ENCODE data around the gene TMPRSS11A. TPM values are rescaled to one million over a fixed set of nuclear protein-coding genes. Genes with fewer than 3 reads are reported as not detected.

The TMPRSS11A gene
- total RNA-seq, 1 donor from 2014 or later = not detected

DNA sequence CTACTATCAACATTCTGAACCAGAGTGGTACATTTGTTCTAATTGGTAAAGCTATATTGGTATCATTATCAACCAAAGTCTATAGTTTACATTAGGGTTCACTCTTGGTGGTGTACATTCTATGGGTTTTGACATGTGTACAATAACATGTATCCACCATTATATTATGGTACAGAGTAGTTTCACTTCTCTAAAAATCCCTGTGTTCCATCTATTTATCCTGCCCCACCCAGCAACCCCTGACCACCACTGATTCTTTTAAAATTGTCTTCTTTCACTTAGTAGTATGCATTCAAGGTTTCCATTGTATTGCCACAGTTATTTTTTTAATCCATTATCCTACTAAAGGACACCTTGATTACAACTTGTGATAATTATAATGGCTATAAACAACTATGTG, 64.2 kb downstream of the TMPRSS11A start:
- H3K27me3 Mint-ChIP-seq (ENCODE audit: unreplicated experiment) = no peaks in the 10 kb centered on the region
- no peaks in the 10 kb centered on the region for H3K9me3 Mint-ChIP-seq (ENCODE audit: unreplicated experiment)
- H3K4me1 Mint-ChIP-seq (ENCODE audit: low read depth, unreplicated experiment) = no peaks in the 10 kb centered on the region
- H3K4me3 Mint-ChIP-seq (ENCODE audit: unreplicated experiment) = no peak overlapping the region
- no peak overlapping the region for H3K27ac Mint-ChIP-seq (ENCODE audit: unreplicated experiment)
- TF ChIP-seq, protein P1, sequence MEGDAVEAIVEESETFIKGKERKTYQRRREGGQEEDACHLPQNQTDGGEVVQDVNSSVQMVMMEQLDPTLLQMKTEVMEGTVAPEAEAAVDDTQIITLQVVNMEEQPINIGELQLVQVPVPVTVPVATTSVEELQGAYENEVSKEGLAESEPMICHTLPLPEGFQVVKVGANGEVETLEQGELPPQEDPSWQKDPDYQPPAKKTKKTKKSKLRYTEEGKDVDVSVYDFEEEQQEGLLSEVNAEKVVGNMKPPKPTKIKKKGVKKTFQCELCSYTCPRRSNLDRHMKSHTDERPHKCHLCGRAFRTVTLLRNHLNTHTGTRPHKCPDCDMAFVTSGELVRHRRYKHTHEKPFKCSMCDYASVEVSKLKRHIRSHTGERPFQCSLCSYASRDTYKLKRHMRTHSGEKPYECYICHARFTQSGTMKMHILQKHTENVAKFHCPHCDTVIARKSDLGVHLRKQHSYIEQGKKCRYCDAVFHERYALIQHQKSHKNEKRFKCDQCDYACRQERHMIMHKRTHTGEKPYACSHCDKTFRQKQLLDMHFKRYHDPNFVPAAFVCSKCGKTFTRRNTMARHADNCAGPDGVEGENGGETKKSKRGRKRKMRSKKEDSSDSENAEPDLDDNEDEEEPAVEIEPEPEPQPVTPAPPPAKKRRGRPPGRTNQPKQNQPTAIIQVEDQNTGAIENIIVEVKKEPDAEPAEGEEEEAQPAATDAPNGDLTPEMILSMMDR (IDR thresholded peaks at IDR 0.05; ENCODE audit: partially characterized antibody, unreplicated experiment) = no peak
- no peaks in the 10 kb centered on the region for H3K36me3 Mint-ChIP-seq (ENCODE audit: unreplicated experiment)
- no peak for DNase-seq

DNA sequence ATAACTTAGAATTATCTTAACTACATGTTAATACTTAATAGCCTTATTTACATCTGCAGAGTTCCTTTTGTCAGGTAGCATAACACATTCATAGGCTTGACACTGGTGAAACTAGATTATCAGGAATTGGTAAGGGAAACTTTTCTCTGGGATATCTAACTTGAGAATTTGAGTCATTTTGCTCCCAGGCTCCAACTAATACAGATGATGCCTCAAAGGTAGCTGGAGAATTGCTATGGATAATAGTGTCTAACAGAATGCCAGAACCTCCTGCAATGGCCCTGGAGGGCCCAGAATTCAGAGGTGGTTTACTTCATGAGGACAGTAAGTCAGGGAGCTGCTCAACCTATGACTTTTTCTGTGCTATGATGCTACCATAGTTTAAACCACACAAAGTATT, 65.6 kb downstream of the TMPRSS11A start:
- Mint-ChIP-seq H3K27ac (ENCODE audit: unreplicated experiment) (no peak overlapping the region), H3K4me3 (ENCODE audit: unreplicated experiment) (no peak overlapping the region), H3K9me3 (ENCODE audit: unreplicated experiment) (no peaks in the 10 kb centered on the region), H3K27me3 (ENCODE audit: unreplicated experiment) (no peaks in the 10 kb centered on the region), H3K36me3 (ENCODE audit: unreplicated experiment) (no peaks in the 10 kb centered on the region), H3K4me1 (ENCODE audit: low read depth, unreplicated experiment) (no peaks in the 10 kb centered on the region)
- TF ChIP-seq, protein P1 (IDR thresholded peaks at IDR 0.05; ENCODE audit: partially characterized antibody, unreplicated experiment) = no peak
- DNase-seq = no peak

DNA sequence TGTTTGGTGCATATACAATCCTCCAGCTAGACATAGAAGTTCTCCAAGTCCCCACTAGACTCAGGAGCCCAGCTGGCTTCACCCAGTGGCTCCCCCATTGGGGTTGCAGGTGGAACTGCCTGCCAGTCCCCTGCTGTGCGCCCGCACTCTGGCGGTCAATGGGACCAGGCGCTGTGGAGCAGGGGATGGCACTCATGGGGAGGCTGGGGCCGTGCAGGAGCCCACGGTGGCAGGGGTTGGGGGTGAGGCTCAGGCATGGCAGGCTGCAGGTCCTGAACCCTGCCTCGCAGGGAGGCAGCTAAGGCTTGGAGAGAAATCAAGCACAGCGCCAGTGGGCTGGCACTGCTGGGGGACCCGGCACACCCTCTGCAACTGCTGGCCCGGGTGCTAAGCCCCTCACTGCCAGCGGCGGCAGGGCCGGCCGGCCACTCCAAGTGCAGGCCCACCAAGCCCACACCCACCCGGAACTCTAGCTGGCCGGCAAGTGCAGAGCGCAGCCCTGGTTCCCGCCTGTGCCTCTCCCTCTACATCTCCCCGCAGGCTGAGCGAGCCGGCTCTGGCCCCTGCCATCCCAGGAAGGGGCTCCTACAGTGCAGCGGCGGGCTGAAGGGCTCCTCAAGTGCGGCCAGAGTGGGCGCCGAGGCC, 66.8 kb downstream of the TMPRSS11A start:
- DNase-seq = no peak
- TF ChIP-seq, protein P1 (IDR thresholded peaks at IDR 0.05; ENCODE audit: partially characterized antibody, unreplicated experiment) = no peak
- Mint-ChIP-seq H3K27ac (ENCODE audit: unreplicated experiment) (no peak overlapping the region), H3K4me3 (ENCODE audit: unreplicated experiment) (no peak overlapping the region), H3K36me3 (ENCODE audit: unreplicated experiment) (no peaks in the 10 kb centered on the region), H3K27me3 (ENCODE audit: unreplicated experiment) (no peaks in the 10 kb centered on the region), H3K4me1 (ENCODE audit: low read depth, unreplicated experiment) (no peaks in the 10 kb centered on the region), H3K9me3 (ENCODE audit: unreplicated experiment) (no peaks in the 10 kb centered on the region)

DNA sequence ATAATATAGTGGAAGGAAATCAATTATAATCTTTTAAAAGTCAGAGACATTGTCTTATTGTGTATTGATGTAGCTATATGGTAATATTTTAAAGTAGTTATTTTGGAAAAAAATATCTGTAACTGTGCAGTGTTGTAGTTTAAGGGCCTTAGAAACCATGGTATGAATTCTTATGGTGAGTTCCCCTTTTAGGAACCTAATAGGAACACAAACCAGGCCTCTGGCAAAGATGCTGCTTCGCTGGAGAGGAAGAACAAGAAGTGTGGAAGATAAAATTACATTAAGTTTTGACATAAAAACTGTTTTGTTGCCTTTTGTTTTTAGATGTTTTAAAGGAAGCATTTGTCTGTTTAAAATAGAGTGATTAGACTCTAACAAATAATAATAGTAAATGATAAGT, 68.6 kb downstream of the TMPRSS11A start:
- Mint-ChIP-seq H3K4me3 (ENCODE audit: unreplicated experiment) (no peak overlapping the region), H3K27me3 (ENCODE audit: unreplicated experiment) (no peaks in the 10 kb centered on the region), H3K4me1 (ENCODE audit: low read depth, unreplicated experiment) (peaks cover 7% of the 10 kb centered on the region), H3K9me3 (ENCODE audit: unreplicated experiment) (no peaks in the 10 kb centered on the region), H3K27ac (ENCODE audit: unreplicated experiment) (no peak overlapping the region), H3K36me3 (ENCODE audit: unreplicated experiment) (no peaks in the 10 kb centered on the region)
- no peak for DNase-seq
- TF ChIP-seq, protein P1 (IDR thresholded peaks at IDR 0.05; ENCODE audit: partially characterized antibody, unreplicated experiment) = no peak

DNA sequence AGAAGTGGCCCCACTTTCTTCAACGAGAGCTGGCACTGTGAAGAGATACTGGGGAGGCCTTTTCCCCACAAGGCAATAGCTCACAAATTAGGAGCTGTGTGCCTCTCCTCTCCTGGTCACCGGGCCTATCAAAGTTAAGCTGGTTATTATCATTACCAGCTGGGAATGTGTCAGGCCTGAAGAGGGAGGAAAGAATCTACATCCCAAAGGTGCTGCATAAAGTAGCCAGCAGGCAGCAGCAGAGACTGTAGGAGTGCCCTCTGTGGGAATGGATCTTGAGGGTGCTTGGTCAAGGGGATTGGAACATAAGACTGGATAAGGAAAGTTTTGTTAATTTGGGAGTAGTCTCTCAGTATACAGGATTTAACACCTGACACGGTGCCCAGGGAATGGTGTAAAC, 70.4 kb downstream of the TMPRSS11A start:
- no peak for DNase-seq
- Mint-ChIP-seq H3K4me3 (ENCODE audit: unreplicated experiment) (no peak overlapping the region), H3K36me3 (ENCODE audit: unreplicated experiment) (no peaks in the 10 kb centered on the region), H3K27ac (ENCODE audit: unreplicated experiment) (no peak overlapping the region), H3K27me3 (ENCODE audit: unreplicated experiment) (no peaks in the 10 kb centered on the region), H3K9me3 (ENCODE audit: unreplicated experiment) (no peaks in the 10 kb centered on the region), H3K4me1 (ENCODE audit: low read depth, unreplicated experiment) (peaks cover 7% of the 10 kb centered on the region)
- TF ChIP-seq, protein P1 (IDR thresholded peaks at IDR 0.05; ENCODE audit: partially characterized antibody, unreplicated experiment) = no peak

Measured in glutamatergic neuron (in vitro differentiated cells).